GM19468 (cell line): ENCODE results near the gene CEP63.

Experiments used
- ATAC-seq: cut with Tn5 transposase; IDR thresholded peaks from one replicate; pipeline ENCODE4 v1.9.1; 2021; ENCODE audit warnings: mild to moderate bottlenecking, moderate library complexity, moderate number of reproducible peaks; ENCODE audit not compliant: unreplicated experiment; ENCODE audit errors: extremely low read depth

CEP63 gene

GRCh38 chr3:134485718-134486576, at the start of gene CEP63, which contains the start of gene ANAPC13:
Gene CEP63 (plus strand): TSS chr3:134486057. CDS start chr3:134495321, 9,264 bp downstream.
Gene ANAPC13 (minus strand): TSS chr3:134485985. CDS start chr3:134482904, 3,081 bp downstream.
- peak; percentile 61 for ATAC-seq

DNA sequence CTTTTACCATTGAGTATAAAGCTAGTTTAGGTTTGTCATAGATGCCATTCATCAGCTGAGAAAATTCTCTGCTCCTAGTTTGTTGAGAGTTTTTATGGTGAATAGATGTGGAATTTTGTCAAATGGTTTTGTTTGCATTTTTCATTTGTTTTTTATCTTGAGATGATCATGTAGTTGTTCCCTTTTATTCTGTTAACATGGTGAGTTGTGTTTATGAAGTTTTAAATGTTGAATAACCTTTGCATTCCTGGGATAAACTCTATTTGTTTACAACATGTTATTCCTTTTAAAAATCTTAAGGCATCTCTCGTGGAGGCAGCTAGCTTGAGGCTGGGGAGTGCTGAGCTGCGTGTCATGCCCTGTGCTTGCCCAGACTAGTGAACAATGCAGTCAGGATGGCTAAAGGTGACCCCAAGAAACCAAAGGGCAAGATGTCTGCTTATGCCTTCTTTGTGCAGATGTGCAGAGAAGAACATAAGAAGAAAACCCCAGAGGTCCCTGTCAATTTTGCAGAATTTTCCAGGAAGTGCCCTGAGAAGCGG, 48.6 kb upstream of the CEP63 start:
- no peak for ATAC-seq

- ATAC-seq, result no peak
Measured at GRCh38 chr3:134441321-134441720, 44.5 kb upstream of the CEP63 start.

DNA sequence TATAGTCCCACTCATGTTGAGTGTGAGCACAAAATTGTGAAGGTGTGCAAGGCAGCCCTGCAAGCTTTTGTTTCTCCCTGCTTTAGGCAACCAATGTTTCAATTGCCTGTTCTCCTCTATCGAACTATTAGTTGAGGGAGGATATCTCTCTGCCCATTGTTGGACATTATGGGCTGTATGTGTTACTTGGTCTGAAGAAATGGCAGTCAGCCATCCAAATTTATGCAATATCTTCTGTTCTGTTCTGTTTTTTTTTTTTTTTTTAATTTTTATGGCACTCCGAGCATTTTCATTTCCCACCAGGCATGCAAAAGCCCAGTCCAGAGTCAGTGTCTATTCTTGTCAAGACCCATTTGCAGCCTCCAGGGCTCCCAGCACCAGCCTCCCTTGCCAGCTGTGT, 44.0 kb upstream of the CEP63 start:
- no peak for ATAC-seq

DNA sequence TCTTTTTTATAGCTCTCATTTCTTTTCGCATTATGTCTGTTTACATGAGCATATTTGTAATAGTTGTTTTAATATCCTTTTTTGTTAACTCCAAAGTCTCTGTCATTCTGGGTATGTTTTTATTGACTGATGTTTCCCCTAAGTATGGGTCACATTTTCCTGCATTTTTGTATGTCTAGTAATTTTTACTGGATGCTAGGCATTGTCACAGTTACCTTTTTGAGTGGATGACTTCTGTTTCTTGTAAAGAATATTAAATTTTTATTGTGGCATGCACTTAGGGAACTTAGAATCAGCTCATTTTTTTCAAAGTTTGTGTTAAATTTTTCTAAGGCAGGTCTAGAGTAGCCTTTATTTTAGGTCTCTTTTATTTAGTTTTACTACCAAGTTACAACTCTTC, 40.8 kb upstream of the CEP63 start:
- ATAC-seq, result no peak

GRCh38 chr3:134445636-134446035, 40.2 kb upstream of the CEP63 start:
- no peak for ATAC-seq

DNA sequence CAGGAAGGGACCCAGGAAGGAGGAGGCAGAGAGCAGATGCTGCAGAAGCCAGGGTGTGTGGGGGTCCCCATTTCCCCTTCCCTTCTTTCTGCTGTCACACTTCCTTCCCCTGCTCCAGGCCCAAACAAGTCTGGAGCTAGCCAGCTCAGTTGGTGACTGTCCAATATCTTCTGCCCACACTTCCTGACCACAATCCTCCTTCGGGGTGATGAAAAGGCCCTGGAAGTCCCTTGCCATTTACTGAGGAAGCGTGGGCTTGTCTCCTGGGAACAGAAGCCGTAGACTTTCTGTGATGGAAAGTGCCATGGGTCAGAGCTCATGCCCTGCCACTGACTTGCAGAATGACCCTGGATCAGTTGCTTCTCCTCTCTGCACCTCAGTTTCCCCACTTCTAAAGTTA, 39.1 kb upstream of the CEP63 start:
- ATAC-seq, result no peak

- no peak for ATAC-seq
Measured at GRCh38 chr3:134447351-134447750, 38.5 kb upstream of the CEP63 start.

- ATAC-seq, result no peak
Measured at GRCh38 chr3:134448664-134449063, 37.2 kb upstream of the CEP63 start.

DNA sequence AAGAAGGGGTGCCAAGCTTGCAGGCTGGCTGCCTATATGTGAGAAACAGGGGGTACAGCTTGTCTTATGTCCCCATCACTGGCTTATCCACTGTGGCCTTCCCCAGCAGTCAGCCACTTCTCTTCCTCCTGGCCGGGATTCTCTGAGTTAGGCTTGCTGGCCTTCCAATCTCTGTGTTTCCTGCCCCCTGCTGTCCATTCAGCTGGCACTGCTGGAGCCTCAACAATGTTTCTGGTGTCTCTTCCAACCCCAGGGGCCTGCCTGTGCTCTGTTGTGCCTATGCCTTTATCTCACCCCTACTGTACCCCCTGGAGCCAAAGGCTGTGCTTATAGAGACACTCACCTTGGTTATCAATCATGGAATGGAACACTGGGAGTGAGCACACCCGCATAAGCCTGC, 36.6 kb upstream of the CEP63 start:
- ATAC-seq, result no peak

GRCh38 chr3:134449951-134450350, 35.9 kb upstream of the CEP63 start:
- ATAC-seq, result no peak

GRCh38 chr3:134453631-134454030, 32.2 kb upstream of the CEP63 start:
- no peak for ATAC-seq

- ATAC-seq, result no peak
Measured at GRCh38 chr3:134457376-134458074, 28.3 kb upstream of the CEP63 start.

GRCh38 chr3:134458406-134458945, 27.4 kb upstream of the CEP63 start:
- no peak for ATAC-seq

- no peak for ATAC-seq
Measured at GRCh38 chr3:134459562-134459961, 26.3 kb upstream of the CEP63 start.

DNA sequence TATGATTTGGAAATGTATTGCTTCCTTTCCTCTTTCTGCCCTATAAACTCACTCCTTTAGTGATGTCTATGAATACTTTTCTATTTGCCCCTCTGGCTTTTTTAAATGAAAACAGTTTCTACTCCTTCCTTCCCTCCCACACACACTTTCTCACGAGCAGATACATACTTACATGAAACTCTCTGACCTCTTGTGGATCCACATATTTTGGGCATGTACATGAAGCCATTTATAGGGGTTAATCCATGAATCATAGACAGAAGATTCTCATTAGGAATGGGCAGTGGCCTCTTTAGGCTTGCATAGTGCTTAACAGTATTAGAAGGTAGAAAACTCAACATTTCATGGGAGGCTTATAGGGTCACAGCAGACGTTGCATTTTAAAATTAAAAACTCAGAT, 24.9 kb upstream of the CEP63 start:
- no peak for ATAC-seq

DNA sequence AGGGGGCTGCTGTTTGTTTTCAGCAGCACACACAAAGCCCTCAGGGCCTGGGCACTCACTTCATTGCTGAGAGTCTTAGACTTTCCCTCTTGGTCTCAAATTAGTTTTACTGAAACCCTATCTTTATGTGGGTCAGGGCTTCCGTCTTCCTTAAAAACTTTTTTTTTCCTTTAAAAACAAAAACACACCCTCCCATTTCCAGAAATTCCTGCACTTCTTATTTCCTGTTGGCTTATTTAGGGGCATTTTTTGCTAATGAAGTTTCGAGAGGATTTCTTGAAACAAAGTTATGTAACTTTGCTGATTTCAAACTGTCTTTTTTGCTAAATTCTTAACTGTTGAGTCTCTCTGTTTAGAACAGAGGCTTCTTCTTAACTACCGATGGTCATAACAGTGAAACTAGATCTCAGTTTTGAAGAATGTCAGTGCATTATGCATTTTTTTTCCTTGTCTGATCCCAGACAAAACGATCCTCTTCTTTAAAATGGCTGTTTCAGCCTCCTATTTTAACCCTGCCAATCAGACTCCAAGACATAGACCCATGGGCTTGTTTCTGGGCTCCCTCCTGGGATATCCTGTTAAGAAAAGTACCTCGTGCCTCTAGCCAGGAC, 23.4 kb upstream of the CEP63 start:
- no peak for ATAC-seq

DNA sequence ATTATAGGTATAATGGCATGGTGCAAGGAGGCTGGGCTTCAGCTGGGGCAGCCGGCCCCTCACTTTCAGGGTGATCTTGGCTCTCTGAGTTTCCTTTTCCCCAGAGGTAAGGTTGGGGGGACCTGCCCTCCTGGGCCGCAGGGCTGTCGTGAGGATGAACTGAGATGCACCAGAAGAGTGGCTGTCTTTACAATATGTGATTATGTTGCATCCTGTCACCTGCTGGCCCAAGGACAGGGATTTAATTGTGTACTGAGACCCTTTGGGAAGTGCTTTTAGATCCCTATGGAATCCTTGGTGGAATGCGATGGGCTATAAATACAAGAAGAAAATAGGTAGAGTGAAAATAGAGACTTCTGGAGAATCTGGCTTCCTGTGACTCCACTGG, 22.2 kb upstream of the CEP63 start:
- ATAC-seq, result no peak

DNA sequence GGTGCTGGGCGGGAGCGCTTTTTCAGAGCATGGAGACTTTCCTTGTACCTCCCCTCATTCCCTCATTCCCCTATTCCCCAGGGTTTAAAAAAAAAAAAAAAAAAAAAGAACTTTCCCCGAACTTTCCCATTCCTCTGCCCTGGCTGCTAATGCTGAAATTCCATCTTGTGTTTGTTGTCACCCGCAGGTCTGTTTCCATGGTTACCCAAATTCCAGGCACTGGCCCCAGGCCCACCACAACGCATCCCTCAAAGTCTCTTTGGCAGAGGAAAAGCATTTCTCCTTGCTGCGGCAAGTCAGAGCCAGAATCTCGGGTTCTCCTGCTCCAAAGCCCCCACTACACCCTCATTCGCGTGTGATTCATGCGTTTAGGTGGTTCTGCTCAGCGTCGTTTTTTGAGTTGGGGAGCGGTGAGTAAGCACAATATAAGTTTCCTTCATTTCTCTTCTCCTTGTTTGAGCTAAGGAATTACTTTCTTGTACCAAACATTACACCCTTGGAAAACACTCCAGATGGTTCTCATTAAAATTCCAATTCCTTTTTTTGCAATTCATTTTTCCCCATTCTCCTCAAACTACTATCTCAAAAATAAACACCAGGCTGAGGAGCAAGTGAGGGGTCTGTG, 21.7 kb upstream of the CEP63 start:
- ATAC-seq, result no peak
